Measurements from ENCODE around the gene DUSP7. TPM values are rescaled to one million over a fixed set of nuclear protein-coding genes. Genes with fewer than 3 reads are reported as not detected.

Gene DUSP7
- total RNA-seq, 4 donors from 2014 or later = 14.0 to 39.7 (median 26.3) TPM

GRCh38 chr3:52053307-52054304 lies 2.8 kb downstream of the DUSP7 start:
- intact Hi-C loops (cut with DNase I; ENCODE audit: low total_unique reads) (loop anchor here (1.0 to 10.0 kb wide), 3 partner anchors 52 to 221 kb away; partner anchors contain the start of gene WDR82), in situ Hi-C loops (cut with MboI; ENCODE audit: low sequenced_read_pairs in 4 of 4) (loop anchor here in 3 of 4 donors (5.0 to 10.0 kb wide), 3 partner anchors 49 to 91 kb away; no protein-coding TSS in a partner anchor)
- H3K27me3 ChIP-seq = no peaks in the 10 kb centered on the region
- peaks cover 0 to 43% of the 10 kb centered on the region in 2 donors for H3K36me3 ChIP-seq
- peak overlapping the region; percentile 56 to 86 (median 81) for H3K4me3 ChIP-seq
- peak overlapping the region; percentile 84 to 94 (median 92) for H3K27ac ChIP-seq
- DNase-seq (peak in 1 of 2 donors; percentile 61), ATAC-seq (no peak)
- TF ChIP-seq POLR2A (IDR thresholded peaks at IDR 0.05) (no peak), CTCF (IDR thresholded peaks at IDR 0.05 in 4 of 5, conservative IDR thresholded peaks at IDR 0.05 in 1 of 5) (peak in 4 of 5 experiments; percentile 6 to 39 (median 22))
- no peaks in the 10 kb centered on the region for H3K9me3 ChIP-seq
- peaks cover 48 to 56% of the 10 kb centered on the region in 2 donors for H3K4me1 ChIP-seq

- in situ Hi-C loops (cut with MboI; ENCODE audit: low sequenced_read_pairs in 4 of 4) = loop anchor here in 3 of 4 donors (5.0 to 10.0 kb wide), 3 partner anchors 48 to 92 kb away; no protein-coding TSS in a partner anchor
- DNase-seq (peak; percentile 79 to 84), ATAC-seq (peak; percentile 19 to 28)
- peak overlapping the region; percentile 84 to 94 (median 92) for H3K27ac ChIP-seq
- peak overlapping the region; percentile 21 to 86 (median 61) for H3K4me3 ChIP-seq
- peaks cover 0 to 43% of the 10 kb centered on the region in 2 donors for H3K36me3 ChIP-seq
- H3K27me3 ChIP-seq = no peaks in the 10 kb centered on the region
- TF ChIP-seq POLR2A (IDR thresholded peaks at IDR 0.05) (peak in 1 of 2 donors; percentile 4), CTCF (IDR thresholded peaks at IDR 0.05 in 4 of 5, conservative IDR thresholded peaks at IDR 0.05 in 1 of 5) (peak; percentile 40 to 61 (median 61))
- intact Hi-C loops (cut with DNase I; ENCODE audit: low total_unique reads) = loop anchor here (1.0 to 10.0 kb wide), 3 partner anchors 52 to 222 kb away; partner anchors contain the start of gene WDR82
- H3K9me3 ChIP-seq = no peaks in the 10 kb centered on the region
- peaks cover 48 to 56% of the 10 kb centered on the region in 2 donors for H3K4me1 ChIP-seq
Measured at GRCh38 chr3:52052831-52053306, 3.5 kb downstream of the DUSP7 start.

GRCh38 chr3:52051444-52051843 lies 4.9 kb downstream of the DUSP7 start:
- intact Hi-C loops (cut with DNase I; ENCODE audit: low total_unique reads) = loop anchor here (10.0 kb wide), 1 partner anchor 223 kb away; the partner anchor contains the start of gene WDR82
- DNase-seq (no peak), ATAC-seq (no peak)
- no peaks in the 10 kb centered on the region for H3K9me3 ChIP-seq
- no peaks in the 10 kb centered on the region for H3K27me3 ChIP-seq
- in situ Hi-C loops (cut with MboI; ENCODE audit: low sequenced_read_pairs in 4 of 4) = loop anchor here in 3 of 4 donors (5.0 to 10.0 kb wide), 3 partner anchors 47 to 93 kb away; no protein-coding TSS in a partner anchor
- H3K36me3 ChIP-seq = peaks cover 0 to 43% of the 10 kb centered on the region in 2 donors
- TF ChIP-seq CTCF (IDR thresholded peaks at IDR 0.05 in 4 of 5, conservative IDR thresholded peaks at IDR 0.05 in 1 of 5) (no peak), POLR2A (IDR thresholded peaks at IDR 0.05) (no peak)
- H3K27ac ChIP-seq = peak overlapping the region; percentile 84 to 94 (median 92)
- H3K4me3 ChIP-seq = no peak overlapping the region
- peaks cover 53 to 63% of the 10 kb centered on the region in 2 donors for H3K4me1 ChIP-seq

GRCh38 chr3:52050571-52050970 lies 5.8 kb downstream of the DUSP7 start:
- Histone ChIP-seq H3K27ac (peak overlapping the region in 3 of 4 donors; percentile 19 to 92 (median 40)), H3K27me3 (no peaks in the 10 kb centered on the region), H3K4me1 (peaks cover 58 to 69% of the 10 kb centered on the region in 2 donors), H3K9me3 (no peaks in the 10 kb centered on the region), H3K4me3 (no peak overlapping the region), H3K36me3 (peaks cover 0 to 43% of the 10 kb centered on the region in 2 donors)
- TF ChIP-seq CTCF (IDR thresholded peaks at IDR 0.05 in 4 of 5, conservative IDR thresholded peaks at IDR 0.05 in 1 of 5) = no peak
- TF ChIP-seq POLR2A (IDR thresholded peaks at IDR 0.05) = no peak
- ATAC-seq (no peak), DNase-seq (no peak)
- intact Hi-C loops (cut with DNase I; ENCODE audit: low total_unique reads) (loop anchor here (10.0 kb wide), 1 partner anchor 224 kb away; the partner anchor contains the start of gene WDR82), in situ Hi-C loops (cut with MboI; ENCODE audit: low sequenced_read_pairs in 4 of 4) (loop anchor here in 3 of 4 donors (5.0 to 10.0 kb wide), 3 partner anchors 46 to 94 kb away; no protein-coding TSS in a partner anchor)
